Panc1 (cell line): ENCODE measurements around the gene SEMA3G. TPM values are rescaled to one million over a fixed set of nuclear protein-coding genes. Genes with fewer than 3 reads are reported as not detected.

ENCODE experiments used
- ATAC-seq: fragments of 200-7000 bp; cut with Tn5 transposase; 2 replicates; pipeline ENCODE4 v1.9.1; 2020; ENCODE audit warnings: mild to moderate bottlenecking, moderate library complexity
- BruUV-seq: library from RNA; stranded (reverse); fragments of 400-500 nt; replicated peaks from 2 replicates; lab custom pipeline; 2021; lab: Mats Ljungman, UMichigan
- CTCF ChIA-PET: fragments of 300-600 bp; sonication (Branson Sonifier 250); formaldehyde crosslinking; loops from one replicate; lab custom pipeline; 2022; ENCODE audit warnings: antibody characterized with exemption; lab: Charles Lee
- POLR2A ChIA-PET: fragments of 300-600 bp; sonication (Branson Sonifier 250); formaldehyde crosslinking; loops from one replicate; lab custom pipeline; 2022; ENCODE audit warnings: antibody characterized with exemption; lab: Charles Lee
- DNase-seq: peaks from one replicate; pipeline ENCODE4 v3.0.0-alpha.2; 2010; ENCODE audit warnings: low read depth, low spot score
- H3K27ac ChIP-seq: 2 replicates; pipeline ENCODE4 v1.5.1; 2011; ENCODE audit warnings: mild to moderate bottlenecking, low read length, inconsistent platforms
- H3K27me3 ChIP-seq: fragments of 200-500 bp; sonication (Bioruptor generic); 2 replicates; pipeline ENCODE4 v1.6.0; 2014; ENCODE audit warnings: low read length, inconsistent platforms; ENCODE audit not compliant: control insufficient read depth, insufficient read depth
- H3K36me3 ChIP-seq: fragments of 200-500 bp; sonication (Bioruptor generic); 2 replicates; pipeline ENCODE4 v1.5.1; 2014; ENCODE audit warnings: inconsistent platforms, mild to moderate bottlenecking, low read length, moderate library complexity; ENCODE audit not compliant: control insufficient read depth, insufficient read depth
- H3K4me1 ChIP-seq: 2 replicates; pipeline ENCODE4 v1.5.1; 2011; ENCODE audit warnings: inconsistent platforms, mild to moderate bottlenecking, low read length, moderate library complexity; ENCODE audit not compliant: control insufficient read depth, insufficient read depth
- H3K4me3 ChIP-seq, 2 experiments: 2 replicates each; pipeline ENCODE4 v1.5.1; 2011 to 2012; ENCODE audit warnings: low read depth in 2 of 2, low read length in 2 of 2, mild to moderate bottlenecking in 2 of 2, inconsistent platforms in 1 of 2, moderate library complexity in 1 of 2
- H3K9me3 ChIP-seq: fragments of 200-500 bp; sonication (Bioruptor generic); 2 replicates; pipeline ENCODE4 v1.5.1; 2014; ENCODE audit warnings: low read depth, mild to moderate bottlenecking, inconsistent platforms, low read length, moderate library complexity; ENCODE audit not compliant: control insufficient read depth, insufficient read depth
- CTCF ChIP-seq: fragments of 450-650 bp; IDR thresholded peaks from 2 replicates; pipeline ENCODE4 v1.5.1; 2017; ENCODE audit warnings: mild to moderate bottlenecking
- POLR2AphosphoS5 ChIP-seq: IDR thresholded peaks from 2 replicates; pipeline ENCODE4 v1.6.1; 2012; ENCODE audit warnings: mild to moderate bottlenecking, low read depth, low read length, moderate library complexity
- SIN3A ChIP-seq: IDR thresholded peaks from 2 replicates; pipeline ENCODE4 v1.6.1; 2012; ENCODE audit warnings: low read depth, mild to moderate bottlenecking, low read length, moderate library complexity, borderline replicate concordance; ENCODE audit not compliant: insufficient read depth
- TCF7L2 ChIP-seq: IDR thresholded peaks from 2 replicates; pipeline ENCODE4 v1.6.1; 2011; ENCODE audit warnings: mild to moderate bottlenecking, low read depth, low read length, inconsistent platforms
- in situ Hi-C: cut with HindIII; loops from 2 replicates; pipeline ENCODE4 v1.10.0; 2016; ENCODE audit warnings: low sequenced_read_pairs, low pct_unique_long_range_greater_than_20kb
- intact Hi-C: fragments of 100-400 bp; cut with micrococcal nuclease; formaldehyde crosslinking; loops from one replicate; pipeline ENCODE4 v1.10.0; 2022; ENCODE audit not compliant: unreplicated experiment
- total RNA-seq: library from RNA; stranded (reverse); gene quantifications from one replicate; pipeline ENCODE4 v1.2.1, GENCODE V29; 2021; ENCODE audit not compliant: unreplicated experiment
- TF ChIP-seq, protein P1 (sequence below), 2 experiments: IDR thresholded peaks; 2 replicates each; pipeline ENCODE4 v1.6.1; 2011 to 2012; ENCODE audit warnings: low read depth in 2 of 2, control low read depth in 1 of 2, low read length in 1 of 2, mild to moderate bottlenecking in 1 of 2, moderate library complexity in 1 of 2; ENCODE audit not compliant: insufficient read depth in 1 of 2

The SEMA3G gene
- total RNA-seq, 1 experiment from 2014 or later: 1.6 TPM

GRCh38 chr3:52441091-52441771 lies 3.7 kb downstream of the SEMA3G start:
- no peaks in the 10 kb centered on the region for H3K9me3 ChIP-seq
- intact Hi-C loops: no loop called here
- DNase-seq (no peak), ATAC-seq (no peak)
- H3K36me3 ChIP-seq: no peaks in the 10 kb centered on the region
- POLR2A ChIA-PET: no interaction called here
- H3K4me3 ChIP-seq: no peak overlapping the region
- no peaks in the 10 kb centered on the region for H3K4me1 ChIP-seq
- in situ Hi-C loops: no loop called here
- H3K27me3 ChIP-seq: no peaks in the 10 kb centered on the region
- no peak for TF ChIP-seq POLR2AphosphoS5
- TF ChIP-seq, protein P1, sequence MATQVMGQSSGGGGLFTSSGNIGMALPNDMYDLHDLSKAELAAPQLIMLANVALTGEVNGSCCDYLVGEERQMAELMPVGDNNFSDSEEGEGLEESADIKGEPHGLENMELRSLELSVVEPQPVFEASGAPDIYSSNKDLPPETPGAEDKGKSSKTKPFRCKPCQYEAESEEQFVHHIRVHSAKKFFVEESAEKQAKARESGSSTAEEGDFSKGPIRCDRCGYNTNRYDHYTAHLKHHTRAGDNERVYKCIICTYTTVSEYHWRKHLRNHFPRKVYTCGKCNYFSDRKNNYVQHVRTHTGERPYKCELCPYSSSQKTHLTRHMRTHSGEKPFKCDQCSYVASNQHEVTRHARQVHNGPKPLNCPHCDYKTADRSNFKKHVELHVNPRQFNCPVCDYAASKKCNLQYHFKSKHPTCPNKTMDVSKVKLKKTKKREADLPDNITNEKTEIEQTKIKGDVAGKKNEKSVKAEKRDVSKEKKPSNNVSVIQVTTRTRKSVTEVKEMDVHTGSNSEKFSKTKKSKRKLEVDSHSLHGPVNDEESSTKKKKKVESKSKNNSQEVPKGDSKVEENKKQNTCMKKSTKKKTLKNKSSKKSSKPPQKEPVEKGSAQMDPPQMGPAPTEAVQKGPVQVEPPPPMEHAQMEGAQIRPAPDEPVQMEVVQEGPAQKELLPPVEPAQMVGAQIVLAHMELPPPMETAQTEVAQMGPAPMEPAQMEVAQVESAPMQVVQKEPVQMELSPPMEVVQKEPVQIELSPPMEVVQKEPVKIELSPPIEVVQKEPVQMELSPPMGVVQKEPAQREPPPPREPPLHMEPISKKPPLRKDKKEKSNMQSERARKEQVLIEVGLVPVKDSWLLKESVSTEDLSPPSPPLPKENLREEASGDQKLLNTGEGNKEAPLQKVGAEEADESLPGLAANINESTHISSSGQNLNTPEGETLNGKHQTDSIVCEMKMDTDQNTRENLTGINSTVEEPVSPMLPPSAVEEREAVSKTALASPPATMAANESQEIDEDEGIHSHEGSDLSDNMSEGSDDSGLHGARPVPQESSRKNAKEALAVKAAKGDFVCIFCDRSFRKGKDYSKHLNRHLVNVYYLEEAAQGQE (IDR thresholded peaks at IDR 0.05; ENCODE audit: insufficient read depth in 1 of 2, low read depth in 2 of 2, low read length in 1 of 2): no peak
- no peak for TF ChIP-seq CTCF
- no peak for TF ChIP-seq SIN3A
- no peak for TF ChIP-seq TCF7L2
- no TSS peak for BruUV-seq
- no peak overlapping the region for H3K27ac ChIP-seq
- CTCF ChIA-PET: no interaction called here

DNA sequence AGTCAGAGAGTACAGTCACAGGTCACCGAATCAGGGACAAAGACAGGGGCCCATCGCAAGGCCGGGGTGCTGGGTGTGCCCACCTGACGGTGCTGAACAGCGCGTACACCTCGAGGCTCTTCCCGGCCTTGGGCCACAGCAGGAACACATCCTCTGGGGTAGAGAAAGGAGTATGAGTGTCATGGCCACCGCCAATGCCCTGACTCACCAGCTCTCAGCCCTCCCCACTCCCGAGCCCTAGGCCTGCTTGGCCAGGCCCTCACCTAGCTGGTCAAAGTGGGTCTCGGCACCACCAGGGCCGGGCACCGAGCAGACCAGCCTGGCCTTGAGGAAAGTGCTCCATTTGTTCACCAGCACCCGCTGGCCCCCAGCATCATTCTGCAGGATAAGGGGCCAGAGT lies 4.2 kb downstream of the SEMA3G start:
- CTCF ChIA-PET: no interaction called here
- Histone ChIP-seq H3K4me3 (no peak overlapping the region), H3K36me3 (no peaks in the 10 kb centered on the region), H3K4me1 (no peaks in the 10 kb centered on the region), H3K27ac (no peak overlapping the region), H3K9me3 (no peaks in the 10 kb centered on the region), H3K27me3 (no peaks in the 10 kb centered on the region)
- DNase-seq: no peak
- intact Hi-C loops: no loop called here
- in situ Hi-C loops: no loop called here
- POLR2A ChIA-PET: no interaction called here
- no TSS peak for BruUV-seq
- no peak for TF ChIP-seq CTCF
- TF ChIP-seq POLR2AphosphoS5: no peak
- TF ChIP-seq SIN3A: no peak
- TF ChIP-seq, protein P1 (IDR thresholded peaks at IDR 0.05; ENCODE audit: insufficient read depth in 1 of 2, low read depth in 2 of 2, low read length in 1 of 2): no peak
- TF ChIP-seq TCF7L2: no peak
- no peak for ATAC-seq
